ENCODE results near the gene CRY1.

Gene CRY1
- total RNA-seq: 62.7 to 97.8 (median 69.9) reads per million in 3 experiments

DNA sequence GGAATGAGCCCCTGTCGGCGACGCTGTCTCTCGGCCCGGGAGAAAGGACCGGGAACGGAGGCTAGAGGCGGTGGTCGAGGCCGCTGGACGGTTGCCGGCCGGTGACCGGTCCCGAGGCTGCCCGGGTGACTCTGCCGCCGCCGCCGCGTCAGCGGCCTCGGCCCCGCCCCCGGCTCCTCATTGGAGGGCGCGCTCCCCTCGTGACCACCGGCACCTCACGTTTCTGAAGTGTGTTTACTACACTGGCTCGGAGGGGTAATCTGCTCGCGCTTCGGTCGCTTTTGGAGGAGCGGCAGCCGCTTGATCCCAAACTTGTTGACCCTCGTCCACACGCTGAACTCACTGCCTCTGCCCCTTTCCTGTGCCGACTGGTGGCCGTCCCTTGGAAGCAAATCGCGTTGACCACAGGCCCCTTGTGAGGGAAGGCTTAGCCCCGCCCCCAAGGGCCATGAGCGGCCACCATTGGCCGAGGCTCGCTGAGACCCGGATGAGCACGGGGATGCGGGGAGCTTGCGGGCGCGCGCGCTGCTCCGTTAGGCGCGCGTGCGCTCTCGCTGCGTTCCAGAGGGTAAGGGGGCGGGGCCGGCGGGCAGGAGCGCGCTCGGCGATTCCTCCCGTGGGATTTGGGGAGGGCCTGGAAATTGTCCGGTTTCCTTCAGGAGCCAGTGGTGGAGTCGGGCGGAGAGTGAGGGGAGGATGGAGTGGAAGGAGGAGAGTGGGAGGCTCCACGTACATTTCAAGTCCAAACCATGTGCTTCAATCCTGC lies at the start of gene CRY1:
Gene CRY1 (minus strand): TSS at position 133 of the 766 bp plus-strand sequence. CDS start 588 bp downstream, outside the sequence.
- peak; percentile 92 for DNase-seq

DNA sequence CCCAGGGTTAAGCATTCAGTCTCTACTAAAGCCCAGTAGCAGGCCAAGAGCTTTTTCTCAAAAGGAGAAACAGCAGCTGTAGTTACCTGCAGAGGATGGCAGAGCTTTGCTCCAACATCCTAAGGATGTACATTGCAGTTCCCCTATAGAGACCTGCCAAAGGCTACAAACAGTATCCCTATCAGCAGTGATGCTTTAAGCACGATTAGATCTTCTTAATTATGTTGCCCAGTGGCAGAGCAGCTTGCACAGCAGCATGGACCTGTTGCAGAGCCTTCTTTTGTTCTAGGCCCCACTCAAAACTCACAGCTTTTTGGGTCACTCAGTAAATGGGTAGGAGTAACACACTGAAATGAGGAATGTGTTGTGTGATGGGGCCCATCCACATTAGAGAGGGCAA lies 46.4 kb upstream of the CRY1 start:
- DNase-seq: no peak

- DNase-seq: no peak
Observed at GRCh38 chr12:107138990-107139389, 45.6 kb upstream of the CRY1 start.

DNA sequence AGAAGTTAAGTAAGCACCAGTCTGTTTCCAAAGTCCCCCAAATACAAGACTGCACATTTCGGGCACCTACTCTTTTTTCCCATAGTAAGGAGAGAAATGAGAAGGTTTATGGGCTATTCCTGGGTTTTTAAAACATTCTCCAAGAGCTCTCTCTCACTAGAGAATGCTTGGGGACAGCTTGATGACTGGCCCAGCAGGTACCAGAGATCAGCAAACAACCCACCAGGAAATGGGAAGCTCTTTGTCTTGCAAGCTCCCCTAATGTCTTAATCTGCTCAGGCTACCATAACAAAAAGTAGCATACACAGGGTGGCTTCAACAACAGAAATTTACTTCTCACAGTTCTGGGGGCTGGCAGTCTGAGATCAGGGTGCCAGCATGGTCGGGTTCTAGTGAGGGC lies 41.8 kb upstream of the CRY1 start:
- DNase-seq: no peak

GRCh38 chr12:107134558-107134957 lies 41.2 kb upstream of the CRY1 start:
- peak; percentile 50 for DNase-seq

GRCh38 chr12:107133462-107133861 lies 40.1 kb upstream of the CRY1 start:
- no peak for DNase-seq

- peak; percentile 32 for DNase-seq
Observed at GRCh38 chr12:107131832-107132616, 38.7 kb upstream of the CRY1 start.

DNA sequence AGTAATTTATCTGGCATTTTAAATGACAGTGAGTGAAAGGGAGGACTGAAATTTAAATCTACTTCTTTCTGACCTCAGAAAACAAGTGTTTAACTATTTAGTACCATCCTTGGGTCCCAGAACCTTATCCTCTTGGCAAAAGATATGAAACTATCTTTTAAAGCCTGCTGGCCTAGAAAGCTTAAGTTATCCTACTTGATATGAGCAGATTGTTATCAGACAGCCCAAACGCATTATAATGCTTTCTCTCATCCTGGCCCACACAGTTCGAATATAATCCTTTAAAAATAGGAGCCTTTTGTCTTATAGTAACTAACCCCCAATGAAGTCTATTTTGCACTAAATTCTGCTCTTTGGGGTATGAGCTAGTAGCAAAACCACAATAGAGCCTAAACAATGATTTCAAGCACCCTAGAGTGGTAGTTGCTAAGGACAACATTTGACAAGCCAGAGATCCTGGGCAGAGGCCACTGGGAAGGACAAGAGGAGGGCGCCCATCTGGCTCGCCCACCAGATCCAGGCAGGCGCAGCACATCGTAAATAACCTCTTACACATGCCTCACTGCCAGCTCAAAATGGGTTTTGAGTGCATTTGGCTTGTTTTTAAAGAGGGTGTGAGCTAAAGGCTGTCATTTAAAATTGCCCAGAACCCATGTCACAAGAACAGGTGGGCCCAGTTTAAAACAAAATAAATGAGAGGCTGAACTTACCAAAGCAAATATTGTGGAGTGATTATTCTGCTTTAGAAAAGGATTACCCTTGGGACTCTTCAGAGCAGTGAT lies 37.7 kb upstream of the CRY1 start:
- DNase-seq: no peak

DNA sequence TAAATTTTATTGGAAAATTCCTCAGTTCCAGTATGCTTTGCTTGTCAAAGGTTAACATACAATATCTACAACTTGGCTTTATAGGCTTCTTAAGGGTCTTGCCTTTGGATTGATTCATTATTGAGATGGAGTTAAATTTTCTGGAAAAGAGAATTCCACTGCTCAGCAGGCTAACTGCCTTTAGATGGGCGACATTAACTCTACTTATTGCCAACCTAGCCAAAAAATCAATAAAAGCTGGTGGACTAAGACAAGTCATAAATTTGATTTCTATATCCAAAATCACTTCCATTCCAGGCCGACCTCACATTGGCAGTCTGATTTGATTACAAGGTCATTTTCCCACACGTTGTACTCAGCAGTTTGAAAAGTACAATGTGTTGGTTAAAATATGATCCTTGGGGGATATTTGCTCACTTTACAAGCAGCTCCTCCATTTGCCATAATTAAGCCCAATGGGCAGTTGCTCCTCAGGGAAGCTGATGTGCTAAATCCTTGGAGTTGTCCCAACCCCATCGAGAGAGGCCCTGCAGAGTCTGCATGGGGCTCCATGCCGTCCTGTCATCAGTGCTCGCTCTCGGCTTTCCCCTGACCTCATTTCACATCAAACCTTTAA lies 36.1 kb upstream of the CRY1 start:
- no peak for DNase-seq

GRCh38 chr12:107127482-107128430 lies 34.4 kb upstream of the CRY1 start:
- no peak for DNase-seq

DNA sequence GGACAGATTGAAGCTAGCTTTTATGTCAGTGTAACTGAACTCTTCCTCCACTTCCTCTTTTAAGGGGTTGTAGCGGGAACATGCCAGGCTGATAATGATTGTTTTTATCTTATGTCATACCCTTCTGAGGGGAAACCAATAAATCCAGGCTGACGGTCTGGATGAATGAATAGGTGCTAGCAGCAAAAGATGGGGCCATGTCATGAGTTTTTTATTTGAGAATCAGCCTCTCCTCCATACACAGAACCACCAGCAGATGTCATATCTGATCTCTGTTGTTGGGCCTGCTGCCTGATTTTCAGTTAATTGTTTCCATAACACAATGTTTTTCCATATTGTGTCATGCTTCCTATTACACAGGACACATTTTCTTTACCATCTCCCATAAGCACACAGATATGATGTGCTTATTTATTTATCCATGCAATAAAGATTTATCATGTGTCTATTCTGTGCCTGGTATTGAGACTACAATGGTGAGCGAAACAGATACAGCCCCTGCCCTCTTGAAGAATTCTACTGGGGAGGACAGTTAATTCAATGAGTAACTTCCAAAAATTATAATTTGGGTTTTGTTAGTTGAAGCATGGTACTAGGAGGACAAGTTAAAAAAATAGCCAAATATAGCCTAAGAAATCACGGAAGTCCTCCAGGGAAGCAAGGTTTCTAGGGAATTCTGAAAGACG lies 33.6 kb upstream of the CRY1 start:
- DNase-seq: no peak

GRCh38 chr12:107125833-107126232 lies 32.5 kb upstream of the CRY1 start:
- DNase-seq: no peak

DNA sequence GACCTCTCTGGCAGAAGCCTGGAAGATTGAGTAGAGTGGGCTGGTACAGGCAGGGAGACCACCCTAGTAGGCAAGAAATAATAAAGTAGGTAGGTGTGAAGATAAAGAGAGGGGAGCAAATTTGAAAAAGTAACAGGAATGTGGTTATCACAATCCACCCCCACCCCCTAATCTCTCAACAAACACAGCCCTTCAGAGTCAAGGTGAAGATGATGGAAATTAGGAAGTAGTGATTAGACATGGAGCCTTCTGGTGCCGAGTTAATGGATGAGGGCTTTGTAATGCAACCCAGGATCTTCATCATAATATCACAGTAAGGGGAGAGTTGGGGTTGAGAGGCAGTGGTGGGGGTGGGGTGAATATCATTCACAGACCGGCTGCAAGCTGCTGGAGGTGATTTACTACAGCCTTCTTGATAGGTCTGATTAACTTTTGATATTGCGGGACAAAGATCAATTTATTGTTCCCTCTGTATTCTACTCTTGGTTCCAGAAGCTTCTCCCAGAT lies 29.2 kb upstream of the CRY1 start:
- no peak for DNase-seq

- no peak for DNase-seq
Observed at GRCh38 chr12:107119091-107119490, 25.7 kb upstream of the CRY1 start.

DNA sequence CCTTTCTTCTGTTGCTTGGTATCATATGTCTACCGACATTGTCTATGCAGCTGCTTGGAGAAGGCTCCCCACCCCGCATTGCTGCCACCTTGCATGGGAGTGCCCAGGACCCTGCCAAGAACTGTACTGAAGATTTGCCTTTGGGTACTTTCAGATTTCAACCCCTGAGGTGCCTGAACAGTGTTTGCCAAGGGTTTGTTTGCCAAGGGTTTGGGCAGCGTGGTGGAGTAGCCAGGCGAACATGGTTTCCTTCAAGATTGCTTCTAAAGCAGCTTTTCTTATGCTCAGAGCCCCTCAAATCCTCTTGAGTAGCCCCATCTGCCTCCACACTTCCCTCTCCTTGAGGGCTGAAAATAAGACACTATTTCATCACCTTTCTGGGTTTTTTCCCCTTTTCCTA lies 25.3 kb upstream of the CRY1 start:
- DNase-seq: no peak

- DNase-seq: no peak
Observed at GRCh38 chr12:107115119-107115518, 21.8 kb upstream of the CRY1 start.

- no peak for DNase-seq
Observed at GRCh38 chr12:107111314-107111713, 18.0 kb upstream of the CRY1 start.

DNA sequence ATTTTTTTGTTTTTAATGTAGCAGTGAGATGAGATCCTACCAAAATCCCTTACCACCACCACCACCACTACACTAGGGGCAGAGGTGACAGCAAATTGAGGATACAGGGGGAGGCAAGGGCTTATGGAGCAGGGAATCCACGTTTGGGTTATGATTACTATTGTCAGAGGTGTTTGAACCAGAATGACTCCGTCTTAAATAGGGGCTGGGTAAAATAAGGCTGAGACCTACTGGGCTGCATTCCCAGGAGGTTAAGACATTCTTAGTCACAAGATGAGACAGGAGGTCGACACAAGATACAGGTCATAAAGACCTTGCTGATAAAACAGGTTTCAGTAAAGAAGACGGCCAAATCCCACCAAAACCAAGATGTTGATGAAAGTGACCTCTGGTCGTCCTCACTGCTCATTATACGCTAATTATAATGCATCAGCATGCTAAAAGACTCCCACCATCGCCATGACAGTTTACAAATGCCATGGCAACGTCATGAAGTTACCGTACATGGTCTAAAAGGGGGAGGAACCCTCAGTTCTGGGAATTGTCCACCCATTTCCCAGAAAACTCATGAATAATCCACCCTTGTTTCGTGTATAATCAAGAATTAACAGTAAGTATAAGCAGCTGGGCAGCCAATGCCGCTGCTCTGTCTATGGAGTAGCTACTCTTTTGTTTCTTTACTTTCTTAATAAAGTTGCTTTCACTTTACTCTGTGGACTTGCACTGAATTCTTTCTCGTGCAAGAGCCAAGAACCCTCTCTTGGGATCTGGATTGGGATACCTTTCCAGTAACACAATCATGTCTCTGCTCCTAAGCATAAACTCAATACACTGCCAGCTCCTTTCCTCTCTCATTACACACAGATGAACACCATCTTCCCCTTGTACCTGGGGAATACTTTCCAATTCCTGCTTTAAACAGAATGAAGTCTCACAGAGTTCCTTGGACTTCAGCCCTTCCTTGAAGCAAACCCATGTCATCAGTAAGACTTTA lies 16.7 kb upstream of the CRY1 start:
- no peak for DNase-seq

- DNase-seq: no peak
Observed at GRCh38 chr12:107108995-107109508, 15.7 kb upstream of the CRY1 start.

Measured in central memory CD4-positive, alpha-beta T cell (primary cell).